ENCODE data around the gene PAM16.

Gene PAM16

GRCh38 chr16:4316864-4317531 is 34.1 kb downstream of the PAM16 start (continued):
- no peak for TF ChIP-seq ZBTB11 (tag by site-specific recombination; conservative IDR thresholded peaks at IDR 0.05; ENCODE audit: low read depth)
- TF ChIP-seq ZNF140 (tag by site-specific recombination; IDR thresholded peaks at IDR 0.05) = no peak
- no peak for TF ChIP-seq ZNF324 (tag by site-specific recombination; IDR thresholded peaks at IDR 0.05)
- peak; percentile 90 for TF ChIP-seq PRDM4 (tag by site-specific recombination; IDR thresholded peaks at IDR 0.05)
- TF ChIP-seq ZBTB8A (tag by site-specific recombination; IDR thresholded peaks at IDR 0.05) = peak; percentile 83
- no peak for TF ChIP-seq ZNF138 (tag by site-specific recombination; IDR thresholded peaks at IDR 0.05; ENCODE audit: borderline replicate concordance)
- 0 out of 2 replicates have a peak, but pooled peaks have one; percentile 52 for TF ChIP-seq SP2 (tag by site-specific recombination; IDR thresholded peaks at IDR 0.05)
- TF ChIP-seq RBAK (tag by site-specific recombination; IDR thresholded peaks at IDR 0.05) = no peak
- TF ChIP-seq OVOL3 (tag by site-specific recombination; IDR thresholded peaks at IDR 0.05) = no peak
- TF ChIP-seq ZNF660 (tag by site-specific recombination; IDR thresholded peaks at IDR 0.05) = no peak
- TF ChIP-seq SCRT2 (tag by site-specific recombination; IDR thresholded peaks at IDR 0.05) = no peak
- no peak for TF ChIP-seq ZNF654 (tag by site-specific recombination; IDR thresholded peaks at IDR 0.05; ENCODE audit: low read depth)
- TF ChIP-seq ZNF114 (tag by site-specific recombination; IDR thresholded peaks at IDR 0.05) = no peak
- TF ChIP-seq KLF8 (tag by site-specific recombination; IDR thresholded peaks at IDR 0.05) = peak; percentile 41; the same call in 1 of the 2 replicates
- TF ChIP-seq ZNF133 (tag by site-specific recombination; IDR thresholded peaks at IDR 0.05) = no peak
- no peak for TF ChIP-seq ZNF239 (tag by site-specific recombination; IDR thresholded peaks at IDR 0.05)
- peak; percentile 80 for TF ChIP-seq PATZ1 (tag by site-specific recombination; IDR thresholded peaks at IDR 0.05)
- no peak for TF ChIP-seq ZNF354C (tag by site-specific recombination; IDR thresholded peaks at IDR 0.05; ENCODE audit: borderline replicate concordance, low read depth)
- TF ChIP-seq ZNF792 (tag by site-specific recombination; IDR thresholded peaks at IDR 0.05) = no peak
- no peak for TF ChIP-seq ZBTB44 (tag by site-specific recombination; IDR thresholded peaks at IDR 0.05)
- TF ChIP-seq BCL11A (tag by site-specific recombination; IDR thresholded peaks at IDR 0.05; ENCODE audit: low read depth) = no peak
- TF ChIP-seq ZNF837 (tag by site-specific recombination; IDR thresholded peaks at IDR 0.05) = no peak
- no peak for TF ChIP-seq ZNF23 (tag by site-specific recombination; IDR thresholded peaks at IDR 0.05; ENCODE audit: borderline replicate concordance)
- no peak for TF ChIP-seq ZNF548 (tag by site-specific recombination; IDR thresholded peaks at IDR 0.05)
- peak; percentile 87; the same call in 1 of the 2 replicates for TF ChIP-seq HIC1 (tag by site-specific recombination; IDR thresholded peaks at IDR 0.05)
- TF ChIP-seq MYNN (tag by site-specific recombination; IDR thresholded peaks at IDR 0.05; ENCODE audit: borderline replicate concordance) = no peak
- TF ChIP-seq ZNF266 (tag by site-specific recombination; IDR thresholded peaks at IDR 0.05; ENCODE audit: low read depth) = no peak
- TF ChIP-seq ZNF302 (tag by site-specific recombination; IDR thresholded peaks at IDR 0.05; ENCODE audit: low read depth) = no peak
- no peak for TF ChIP-seq SALL2 (tag by site-specific recombination; IDR thresholded peaks at IDR 0.05; ENCODE audit: borderline replicate concordance)
